ENCODE data around the gene ARV1.

DNA sequence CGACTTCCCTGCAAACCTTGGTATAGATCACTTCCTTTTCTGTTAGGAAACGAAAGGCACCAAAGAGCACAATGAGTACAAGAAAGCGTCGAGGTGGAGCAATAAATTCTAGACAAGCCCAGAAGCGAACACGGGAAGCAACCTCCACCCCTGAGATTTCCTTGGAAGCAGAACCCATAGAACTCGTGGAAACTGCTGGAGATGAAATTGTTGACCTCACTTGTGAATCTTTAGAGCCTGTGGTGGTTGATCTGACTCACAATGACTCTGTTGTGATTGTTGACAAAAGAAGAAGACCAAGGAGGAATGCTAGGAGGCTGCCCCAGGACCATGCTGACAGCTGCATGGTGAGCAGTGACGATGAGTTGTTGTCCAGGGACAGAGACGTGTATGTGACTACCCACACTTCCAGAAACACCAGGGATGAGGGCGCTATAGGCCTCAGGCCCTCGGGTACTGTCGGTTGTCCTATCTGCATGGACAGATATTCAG lies 42.7 kb downstream of the ARV1 start:
- no peak for TF ChIP-seq EZH2phosphoT487 (IDR thresholded peaks at IDR 0.05; ENCODE audit: borderline replicate concordance)
- TF ChIP-seq, protein P1, sequence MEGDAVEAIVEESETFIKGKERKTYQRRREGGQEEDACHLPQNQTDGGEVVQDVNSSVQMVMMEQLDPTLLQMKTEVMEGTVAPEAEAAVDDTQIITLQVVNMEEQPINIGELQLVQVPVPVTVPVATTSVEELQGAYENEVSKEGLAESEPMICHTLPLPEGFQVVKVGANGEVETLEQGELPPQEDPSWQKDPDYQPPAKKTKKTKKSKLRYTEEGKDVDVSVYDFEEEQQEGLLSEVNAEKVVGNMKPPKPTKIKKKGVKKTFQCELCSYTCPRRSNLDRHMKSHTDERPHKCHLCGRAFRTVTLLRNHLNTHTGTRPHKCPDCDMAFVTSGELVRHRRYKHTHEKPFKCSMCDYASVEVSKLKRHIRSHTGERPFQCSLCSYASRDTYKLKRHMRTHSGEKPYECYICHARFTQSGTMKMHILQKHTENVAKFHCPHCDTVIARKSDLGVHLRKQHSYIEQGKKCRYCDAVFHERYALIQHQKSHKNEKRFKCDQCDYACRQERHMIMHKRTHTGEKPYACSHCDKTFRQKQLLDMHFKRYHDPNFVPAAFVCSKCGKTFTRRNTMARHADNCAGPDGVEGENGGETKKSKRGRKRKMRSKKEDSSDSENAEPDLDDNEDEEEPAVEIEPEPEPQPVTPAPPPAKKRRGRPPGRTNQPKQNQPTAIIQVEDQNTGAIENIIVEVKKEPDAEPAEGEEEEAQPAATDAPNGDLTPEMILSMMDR (conservative IDR thresholded peaks at IDR 0.05; ENCODE audit: low read length): no peak

Data from Loucy (cell line).